Breast epithelium (tissue), 4 donors: ENCODE results near the gene HSD3B7. TPM values are rescaled to one million over a fixed set of nuclear protein-coding genes. Genes with fewer than 3 reads are reported as not detected.

ENCODE experiments used
- DNase-seq, 2 donors: peaks; one replicate each; pipeline ENCODE4 v3.0.0-alpha.2; 2019; ENCODE audit warnings: low spot score in 2 of 2
- H3K27ac ChIP-seq, 2 donors: fragments of 200-600 bp; sonication (generic) in 1 of 2; one replicate each; pipeline ENCODE4 v1.5.1; 2016 to 2019; ENCODE audit warnings: mild to moderate bottlenecking in 1 of 2
- H3K27me3 ChIP-seq, 2 donors: fragments of 200-600 bp; sonication (generic) in 1 of 2; one replicate each; pipeline versions ENCODE4 v1.5.1 to v1.6.0; 2017 to 2019; ENCODE audit warnings: control low read depth in 1 of 2, mild to moderate bottlenecking in 1 of 2
- H3K36me3 ChIP-seq: fragments of 200-600 bp; one replicate; pipeline ENCODE4 v1.5.1; 2019
- H3K4me1 ChIP-seq, 2 donors: fragments of 200-600 bp; sonication (generic); one replicate each; pipeline ENCODE4 v1.5.1; 2016 to 2019; ENCODE audit warnings: control low read depth in 1 of 2
- H3K4me3 ChIP-seq, 3 donors: fragments of 200-600 bp; sonication (generic); 1 replicate in 2 of 3; 2 replicates in 1 of 3; pipeline ENCODE4 v1.5.1; 2016 to 2019; ENCODE audit warnings: mild to moderate bottlenecking in 3 of 3, moderate library complexity in 2 of 3
- H3K9me3 ChIP-seq, 2 donors: fragments of 200-600 bp; sonication (generic) in 1 of 2; one replicate each; pipeline ENCODE4 v1.5.1; 2016 to 2019; ENCODE audit warnings: control low read depth in 1 of 2
- POLR2A ChIP-seq: fragments of 450-650 bp; IDR thresholded peaks from one replicate; pipeline ENCODE4 v1.6.1; 2016; ENCODE audit warnings: antibody characterized with exemption, mild to moderate bottlenecking, moderate library complexity
- POLR2AphosphoS5 ChIP-seq, 3 donors: sonication (generic); formaldehyde crosslinking; IDR thresholded peaks; one replicate each; pipeline ENCODE4 v1.6.1; 2017; ENCODE audit warnings: antibody characterized with exemption in 3 of 3
- intact Hi-C: fragments of 100-400 bp; cut with DNase I; formaldehyde crosslinking; loops from one replicate; pipeline ENCODE4 v1.15.1; 2023; ENCODE audit warnings: low total_unique reads
- total RNA-seq, 3 donors: library from RNA; depleted of rRNA; stranded (reverse); fragments of >200 nt; gene quantifications; one replicate each; pipeline ENCODE4 v1.1.0, GENCODE V29; 2016
- TF ChIP-seq, protein P1 (sequence below), 3 donors: fragments of 450-650 bp; IDR thresholded peaks; one replicate each; pipeline ENCODE4 v1.5.1; 2016 to 2017; ENCODE audit warnings: antibody characterized with exemption in 3 of 3, mild to moderate bottlenecking in 3 of 3, moderate library complexity in 3 of 3

HSD3B7 gene
- total RNA-seq, 3 donors from 2014 or later, result 12.1 to 27.8 (median 26.9) TPM

GRCh38 chr16:30972872-30973271, 12.1 kb upstream of the HSD3B7 start:
- no peaks in the 10 kb centered on the region for H3K27me3 ChIP-seq
- no peaks in the 10 kb centered on the region for H3K9me3 ChIP-seq
- intact Hi-C loops, result no loop called here
- TF ChIP-seq POLR2AphosphoS5 (IDR thresholded peaks at IDR 0.05) (no peak), POLR2A (no peak)
- TF ChIP-seq, protein P1, sequence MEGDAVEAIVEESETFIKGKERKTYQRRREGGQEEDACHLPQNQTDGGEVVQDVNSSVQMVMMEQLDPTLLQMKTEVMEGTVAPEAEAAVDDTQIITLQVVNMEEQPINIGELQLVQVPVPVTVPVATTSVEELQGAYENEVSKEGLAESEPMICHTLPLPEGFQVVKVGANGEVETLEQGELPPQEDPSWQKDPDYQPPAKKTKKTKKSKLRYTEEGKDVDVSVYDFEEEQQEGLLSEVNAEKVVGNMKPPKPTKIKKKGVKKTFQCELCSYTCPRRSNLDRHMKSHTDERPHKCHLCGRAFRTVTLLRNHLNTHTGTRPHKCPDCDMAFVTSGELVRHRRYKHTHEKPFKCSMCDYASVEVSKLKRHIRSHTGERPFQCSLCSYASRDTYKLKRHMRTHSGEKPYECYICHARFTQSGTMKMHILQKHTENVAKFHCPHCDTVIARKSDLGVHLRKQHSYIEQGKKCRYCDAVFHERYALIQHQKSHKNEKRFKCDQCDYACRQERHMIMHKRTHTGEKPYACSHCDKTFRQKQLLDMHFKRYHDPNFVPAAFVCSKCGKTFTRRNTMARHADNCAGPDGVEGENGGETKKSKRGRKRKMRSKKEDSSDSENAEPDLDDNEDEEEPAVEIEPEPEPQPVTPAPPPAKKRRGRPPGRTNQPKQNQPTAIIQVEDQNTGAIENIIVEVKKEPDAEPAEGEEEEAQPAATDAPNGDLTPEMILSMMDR (IDR thresholded peaks at IDR 0.05), result no peak
- H3K4me3 ChIP-seq, result no peak overlapping the region
- peaks cover 22% of the 10 kb centered on the region for H3K36me3 ChIP-seq
- DNase-seq, result no peak
- H3K4me1 ChIP-seq, result no peaks in the 10 kb centered on the region
- no peak overlapping the region for H3K27ac ChIP-seq

- H3K36me3 ChIP-seq, result peaks cover 25% of the 10 kb centered on the region
- no peak for DNase-seq
- intact Hi-C loops, result no loop called here
- H3K9me3 ChIP-seq, result no peaks in the 10 kb centered on the region
- TF ChIP-seq, protein P1 (IDR thresholded peaks at IDR 0.05), result no peak
- no peak for TF ChIP-seq POLR2AphosphoS5 (IDR thresholded peaks at IDR 0.05)
- no peak for TF ChIP-seq POLR2A
- H3K4me1 ChIP-seq, result no peaks in the 10 kb centered on the region
- no peak overlapping the region for H3K27ac ChIP-seq
- no peak overlapping the region for H3K4me3 ChIP-seq
- no peaks in the 10 kb centered on the region for H3K27me3 ChIP-seq
Observed at GRCh38 chr16:30974348-30974747, 10.7 kb upstream of the HSD3B7 start.

DNA sequence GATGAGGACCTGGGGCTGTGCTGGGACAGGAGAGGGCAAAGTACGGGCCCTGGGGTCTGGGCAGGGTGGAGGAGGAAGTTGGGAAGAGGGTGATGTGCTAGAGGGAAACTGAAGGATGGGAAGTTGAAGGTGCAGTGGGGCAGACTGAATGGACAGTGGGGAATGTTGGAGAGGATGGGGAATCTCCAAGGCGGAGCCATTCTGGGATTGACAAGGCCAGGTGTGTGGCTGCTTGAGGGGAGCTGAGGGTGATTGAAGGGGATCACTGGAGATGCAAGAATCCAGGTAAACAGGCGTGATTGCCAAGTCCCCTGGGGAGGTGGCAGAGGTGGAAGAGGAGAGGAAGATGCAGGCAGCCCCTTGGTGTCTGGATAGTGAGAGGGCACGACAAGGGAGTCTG, 8.5 kb upstream of the HSD3B7 start:
- H3K4me3 ChIP-seq, result no peak overlapping the region
- no peaks in the 10 kb centered on the region for H3K27me3 ChIP-seq
- no peaks in the 10 kb centered on the region for H3K9me3 ChIP-seq
- no peak overlapping the region for H3K27ac ChIP-seq
- no peak for DNase-seq
- TF ChIP-seq, protein P1 (IDR thresholded peaks at IDR 0.05), result no peak
- TF ChIP-seq POLR2AphosphoS5 (IDR thresholded peaks at IDR 0.05) (no peak), POLR2A (no peak)
- H3K4me1 ChIP-seq, result no peaks in the 10 kb centered on the region
- H3K36me3 ChIP-seq, result peaks cover 31% of the 10 kb centered on the region
- intact Hi-C loops, result no loop called here

DNA sequence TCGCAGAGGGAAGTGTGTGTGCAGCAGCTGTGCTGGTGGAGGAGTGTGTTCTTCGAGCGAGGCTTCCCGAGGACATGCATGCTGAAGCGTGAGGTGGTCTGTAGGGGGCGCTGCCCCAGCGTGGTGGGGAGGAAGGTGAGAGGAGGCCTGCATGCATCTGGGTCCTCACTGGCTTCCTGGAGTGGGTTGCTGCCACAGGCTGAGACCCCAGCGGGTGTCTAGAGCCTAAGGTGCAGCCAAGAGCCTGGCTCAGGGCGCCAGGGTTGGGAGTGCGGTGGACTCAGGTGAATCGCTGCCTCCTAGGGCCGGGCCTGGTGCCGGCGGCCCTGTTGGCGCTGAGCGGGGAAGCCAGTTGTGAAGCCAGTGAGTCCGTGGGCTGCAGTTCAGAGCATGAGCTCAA, 7.5 kb upstream of the HSD3B7 start:
- intact Hi-C loops, result no loop called here
- Histone ChIP-seq H3K9me3 (no peaks in the 10 kb centered on the region), H3K27me3 (no peaks in the 10 kb centered on the region), H3K4me3 (no peak overlapping the region), H3K36me3 (peaks cover 24% of the 10 kb centered on the region), H3K4me1 (no peaks in the 10 kb centered on the region), H3K27ac (no peak overlapping the region)
- no peak for TF ChIP-seq POLR2A
- TF ChIP-seq, protein P1 (IDR thresholded peaks at IDR 0.05), result no peak
- TF ChIP-seq POLR2AphosphoS5 (IDR thresholded peaks at IDR 0.05), result no peak
- no peak for DNase-seq

DNA sequence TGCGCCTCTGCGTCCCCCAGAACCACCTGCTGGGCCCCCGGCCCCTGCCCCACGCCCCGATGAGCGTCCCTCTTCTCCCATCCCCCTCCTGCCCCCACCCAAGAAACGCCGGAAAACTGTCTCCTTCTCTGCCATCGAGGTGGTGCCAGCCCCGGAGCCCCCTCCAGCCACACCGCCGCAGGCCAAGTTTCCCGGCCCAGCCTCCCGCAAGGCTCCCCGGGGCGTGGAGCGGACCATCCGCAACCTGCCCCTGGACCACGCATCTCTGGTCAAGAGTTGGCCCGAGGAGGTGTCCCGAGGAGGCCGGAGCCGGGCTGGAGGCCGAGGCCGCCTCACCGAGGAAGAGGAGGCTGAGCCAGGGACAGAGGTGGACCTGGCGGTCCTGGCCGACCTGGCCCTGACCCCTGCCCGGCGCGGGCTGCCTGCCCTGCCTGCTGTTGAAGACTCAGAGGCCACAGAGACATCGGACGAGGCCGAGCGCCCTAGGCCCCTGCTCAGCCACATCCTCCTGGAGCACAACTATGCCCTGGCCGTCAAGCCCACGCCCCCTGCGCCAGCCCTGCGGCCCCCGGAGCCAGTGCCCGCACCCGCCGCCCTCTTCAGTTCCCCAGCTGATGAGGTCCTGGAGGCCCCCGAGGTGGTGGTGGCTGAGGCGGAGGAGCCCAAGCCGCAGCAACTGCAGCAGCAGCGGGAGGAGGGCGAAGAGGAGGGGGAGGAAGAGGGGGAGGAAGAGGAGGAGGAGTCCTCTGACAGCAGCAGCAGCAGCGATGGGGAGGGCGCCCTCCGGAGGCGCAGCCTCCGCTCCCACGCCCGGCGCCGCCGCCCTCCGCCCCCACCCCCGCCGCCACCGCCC, 5.6 kb upstream of the HSD3B7 start:
- intact Hi-C loops, result no loop called here
- Histone ChIP-seq H3K4me1 (no peaks in the 10 kb centered on the region), H3K27ac (no peak overlapping the region), H3K36me3 (peaks cover 24% of the 10 kb centered on the region), H3K9me3 (no peaks in the 10 kb centered on the region), H3K4me3 (no peak overlapping the region), H3K27me3 (no peaks in the 10 kb centered on the region)
- DNase-seq, result no peak
- no peak for TF ChIP-seq POLR2AphosphoS5 (IDR thresholded peaks at IDR 0.05)
- TF ChIP-seq, protein P1 (IDR thresholded peaks at IDR 0.05), result no peak
- TF ChIP-seq POLR2A, result no peak
